Measurements from ENCODE around the gene KRR1. TPM values are rescaled to one million over a fixed set of nuclear protein-coding genes. Genes with fewer than 3 reads are reported as not detected.
"Not testable (repeated sequence)": the region's sequence is repeated elsewhere in the genome, so short reads cannot be mapped to it uniquely, and the experiment has no call there.

Gene KRR1
- total RNA-seq, 1 donor from 2014 or later = 39.4 TPM

DNA sequence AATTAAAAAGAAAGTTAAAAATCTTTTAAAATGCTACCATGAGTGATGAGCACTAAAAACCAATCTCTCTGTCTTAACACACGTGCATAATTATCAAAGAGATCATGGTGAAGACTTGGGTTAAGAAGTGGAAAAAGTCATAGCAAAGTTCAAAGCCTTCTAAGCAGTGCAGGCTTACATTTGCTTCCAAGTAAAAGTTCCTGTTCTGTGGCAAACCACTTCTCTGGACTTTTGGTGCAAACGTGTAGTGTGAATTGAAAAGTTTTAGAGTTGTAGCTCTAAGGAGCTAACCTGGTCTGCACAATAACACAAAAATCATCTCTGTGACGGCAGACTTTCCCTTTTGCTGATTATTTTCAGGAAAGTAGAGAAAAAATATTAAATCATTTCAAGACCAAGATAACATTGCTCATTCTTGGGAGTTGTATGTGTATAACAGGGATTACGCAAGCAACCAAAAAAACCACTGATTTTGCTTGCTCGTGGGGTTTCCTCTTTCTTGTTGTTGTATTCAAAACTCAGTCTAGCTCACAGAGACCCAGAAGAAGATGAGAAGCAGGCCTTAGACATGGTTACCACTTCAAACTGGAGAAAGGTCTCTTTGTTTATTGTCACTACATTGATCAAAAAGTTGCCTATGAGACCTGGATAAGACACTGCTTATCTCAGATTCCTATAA lies 33.2 kb downstream of the KRR1 start:
- no peak for DNase-seq (ENCODE audit: low read depth, low spot score)

DNA sequence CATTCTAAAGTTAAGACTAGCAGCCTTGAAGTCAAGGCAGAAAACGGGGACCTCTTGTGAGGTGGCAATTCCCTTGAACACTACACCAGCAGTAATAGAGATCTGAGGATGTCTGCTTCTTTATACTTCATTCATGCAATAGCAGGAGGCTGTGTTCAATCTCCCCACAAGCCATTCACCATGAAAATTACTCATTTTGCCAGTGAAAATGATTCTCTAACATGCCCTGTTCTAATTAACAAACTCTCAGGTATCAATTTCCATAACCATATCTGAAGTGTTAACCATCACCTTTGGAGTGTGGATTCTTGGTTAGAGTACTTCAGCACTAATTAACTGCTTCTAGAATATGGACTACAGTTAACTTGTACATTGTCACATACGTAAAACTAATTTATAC lies 34.3 kb downstream of the KRR1 start:
- no peak for DNase-seq (ENCODE audit: low read depth, low spot score)

DNA sequence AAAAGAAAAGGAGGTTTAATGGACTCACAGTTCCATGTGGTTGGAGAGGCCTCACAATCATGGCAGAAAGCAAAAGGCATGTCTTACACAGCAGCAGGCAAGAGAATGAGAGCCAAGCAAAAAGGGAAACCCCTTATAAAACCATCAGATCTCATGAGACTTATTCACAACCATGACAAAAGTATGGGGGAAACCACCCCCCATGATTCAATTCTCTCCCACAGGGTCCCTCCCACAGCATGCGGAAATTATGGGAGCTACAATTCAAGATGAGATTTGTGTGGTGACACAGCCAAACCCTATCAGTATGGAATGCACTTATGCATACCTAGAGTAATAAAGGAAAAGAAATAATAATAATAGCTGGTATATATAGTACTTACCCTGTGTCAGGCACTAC lies 35.3 kb downstream of the KRR1 start:
- no peak for DNase-seq (ENCODE audit: low read depth, low spot score)

DNA sequence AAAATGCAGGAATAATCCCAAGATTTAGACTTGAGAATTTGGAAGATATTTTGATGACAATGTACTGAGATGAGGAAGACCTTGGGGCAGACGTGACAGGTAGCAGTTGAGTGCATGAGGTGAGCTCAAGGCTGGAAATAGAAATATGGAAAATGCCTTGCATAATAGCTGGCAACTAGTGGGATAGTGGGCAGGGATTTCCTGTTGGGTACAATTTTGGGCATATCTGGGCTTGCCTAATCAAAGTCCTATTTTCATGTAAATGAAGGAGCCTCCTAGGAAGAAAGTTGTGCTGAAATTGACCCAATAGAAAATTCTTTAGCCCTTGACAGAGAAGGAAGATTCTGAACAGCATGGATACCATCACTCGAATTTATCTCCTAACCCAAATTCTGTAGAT lies 37.3 kb downstream of the KRR1 start:
- no peak for DNase-seq (ENCODE audit: low read depth, low spot score)

DNA sequence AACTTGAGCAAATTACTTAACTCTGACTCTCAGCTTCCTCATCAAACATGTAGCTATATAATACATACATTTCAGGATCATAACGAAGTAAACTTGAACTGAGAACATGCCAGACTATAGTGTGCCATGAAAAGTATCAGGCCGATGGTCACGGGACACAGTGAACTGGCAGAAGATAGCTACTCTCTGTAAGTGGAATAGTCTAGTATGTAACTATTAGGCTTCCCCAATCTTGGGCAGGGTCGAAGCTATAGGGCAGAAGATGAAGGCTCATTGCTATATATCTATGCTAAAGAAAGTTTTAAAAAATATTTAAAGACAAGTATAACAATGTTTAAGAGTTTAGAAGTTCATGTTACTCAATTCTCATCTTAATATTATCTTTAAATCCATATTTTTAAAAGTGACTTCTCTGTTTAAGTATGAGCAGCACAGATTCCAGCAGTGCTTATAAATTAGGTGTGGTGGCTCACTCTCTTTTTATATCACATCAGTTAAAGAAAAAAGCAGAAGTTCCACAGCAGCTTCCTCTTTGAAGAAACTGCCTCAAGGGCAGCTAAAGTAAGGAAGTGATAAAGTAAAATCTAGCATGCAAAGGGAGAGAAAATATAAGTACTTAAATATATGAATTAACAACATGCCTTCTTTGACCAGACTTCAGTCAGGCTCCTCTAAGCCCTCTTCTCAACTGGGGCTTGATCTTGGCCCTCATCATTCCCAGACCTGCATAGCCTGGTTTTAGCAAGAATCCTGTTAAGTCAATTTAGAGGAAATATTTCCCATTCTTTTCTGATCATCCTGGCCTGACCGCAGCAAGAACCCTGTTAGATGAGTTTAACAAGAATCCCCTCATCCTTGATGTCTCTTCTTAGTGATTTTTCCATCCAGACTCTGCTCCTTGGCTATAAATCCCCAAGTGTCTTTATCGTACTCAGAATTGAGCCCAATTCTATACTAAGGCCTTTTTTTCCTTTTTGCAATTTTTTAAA lies 39.2 kb downstream of the KRR1 start:
- DNase-seq (ENCODE audit: low read depth, low spot score) = no peak

DNA sequence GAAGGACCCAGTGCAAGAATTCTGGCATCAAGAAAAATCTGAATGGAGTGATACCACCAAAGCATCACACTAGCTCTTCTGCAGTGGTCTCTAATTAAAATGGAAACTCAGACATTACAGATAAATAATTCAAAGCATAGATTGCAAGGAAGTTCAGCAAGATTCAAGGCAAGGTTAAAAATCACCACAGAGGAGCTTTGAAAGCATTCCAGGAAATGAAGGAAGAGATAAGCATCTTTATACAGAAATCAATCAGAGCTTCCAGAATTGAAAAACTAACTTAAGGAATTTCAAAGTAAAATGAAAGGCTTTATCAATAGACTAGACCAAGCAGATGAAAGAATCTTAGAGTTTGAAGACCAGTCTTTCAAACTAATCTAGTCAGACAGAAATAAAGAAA lies 51.2 kb downstream of the KRR1 start:
- no peak for DNase-seq (ENCODE audit: low read depth, low spot score)

DNA sequence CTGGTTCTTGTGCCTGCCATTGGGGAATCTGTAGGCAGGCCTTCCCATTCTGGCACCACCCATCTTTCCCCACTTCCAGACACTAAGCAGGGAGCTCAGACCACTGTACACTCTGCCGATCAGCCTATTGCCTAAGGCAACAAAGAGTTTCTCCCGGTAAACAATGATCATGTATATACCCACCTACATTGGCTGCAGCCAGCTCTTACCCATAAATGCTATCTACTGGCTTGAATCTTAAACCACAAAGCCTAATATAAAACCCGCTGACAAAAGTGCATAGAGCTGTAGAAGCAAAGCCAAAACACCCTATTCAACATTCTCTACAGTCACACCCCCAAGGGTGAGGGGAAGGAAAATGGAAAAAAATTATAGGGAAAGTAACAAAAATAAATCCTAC lies 51.7 kb downstream of the KRR1 start:
- no peak for DNase-seq (ENCODE audit: low read depth, low spot score)

DNA sequence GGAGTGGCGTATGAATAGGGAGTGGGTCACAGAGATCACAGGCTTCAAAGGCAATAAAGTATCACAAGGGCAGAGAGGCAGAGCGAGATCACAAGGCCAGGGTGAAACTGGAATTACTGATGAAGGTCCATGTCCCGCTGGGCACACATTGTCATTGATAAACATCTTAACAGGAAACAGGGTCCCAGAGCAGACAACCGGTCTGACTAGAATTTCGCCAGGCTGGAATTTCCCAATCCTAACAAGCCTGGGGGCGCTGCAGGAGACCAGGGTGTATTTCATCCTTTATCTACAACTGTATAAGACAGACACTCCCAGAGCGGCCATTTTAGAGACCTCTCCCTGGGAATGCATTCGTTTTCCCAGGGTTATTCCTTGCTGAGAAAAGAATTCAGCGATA lies 53.5 kb downstream of the KRR1 start:
- DNase-seq (ENCODE audit: low read depth, low spot score) = not testable (repeated sequence)

DNA sequence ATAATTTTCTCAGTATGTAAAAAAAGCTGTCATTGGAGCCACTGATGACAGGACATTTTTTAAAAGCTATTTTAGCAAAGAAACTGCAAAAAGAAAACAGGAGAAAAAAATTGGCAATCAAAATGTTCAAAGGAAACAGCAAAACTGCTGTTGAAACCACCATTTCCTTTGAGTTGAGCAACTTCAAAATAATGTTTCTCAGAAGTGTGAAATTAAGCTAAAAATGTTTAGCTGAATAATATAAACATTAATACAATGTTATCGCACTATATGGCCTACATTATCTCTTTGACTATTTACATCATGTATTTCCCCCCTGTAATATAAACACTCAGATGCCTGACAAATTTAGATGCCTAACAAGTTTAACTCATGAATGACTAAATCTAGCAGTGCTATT lies 54.2 kb downstream of the KRR1 start:
- DNase-seq (ENCODE audit: low read depth, low spot score) = no peak

DNA sequence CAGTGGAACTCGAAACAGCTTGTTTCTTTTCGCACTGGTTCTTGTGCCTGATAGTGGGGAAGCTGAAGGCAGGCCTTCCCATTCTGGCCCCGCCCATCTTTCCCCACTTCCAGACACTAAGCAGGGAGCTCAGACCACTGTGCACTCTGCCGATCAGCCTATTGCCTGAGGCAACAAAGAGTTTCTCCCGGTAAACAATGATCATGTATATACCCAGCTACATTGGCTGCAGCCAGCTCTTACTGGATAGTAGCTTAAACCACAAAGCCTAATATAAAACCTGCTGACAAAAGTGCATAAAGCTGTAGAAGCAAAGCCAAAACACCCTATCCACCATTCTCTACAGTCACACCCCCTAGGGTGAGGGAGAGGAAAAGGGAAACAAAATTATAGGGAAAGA lies 55.6 kb downstream of the KRR1 start:
- no peak for DNase-seq (ENCODE audit: low read depth, low spot score)

DNA sequence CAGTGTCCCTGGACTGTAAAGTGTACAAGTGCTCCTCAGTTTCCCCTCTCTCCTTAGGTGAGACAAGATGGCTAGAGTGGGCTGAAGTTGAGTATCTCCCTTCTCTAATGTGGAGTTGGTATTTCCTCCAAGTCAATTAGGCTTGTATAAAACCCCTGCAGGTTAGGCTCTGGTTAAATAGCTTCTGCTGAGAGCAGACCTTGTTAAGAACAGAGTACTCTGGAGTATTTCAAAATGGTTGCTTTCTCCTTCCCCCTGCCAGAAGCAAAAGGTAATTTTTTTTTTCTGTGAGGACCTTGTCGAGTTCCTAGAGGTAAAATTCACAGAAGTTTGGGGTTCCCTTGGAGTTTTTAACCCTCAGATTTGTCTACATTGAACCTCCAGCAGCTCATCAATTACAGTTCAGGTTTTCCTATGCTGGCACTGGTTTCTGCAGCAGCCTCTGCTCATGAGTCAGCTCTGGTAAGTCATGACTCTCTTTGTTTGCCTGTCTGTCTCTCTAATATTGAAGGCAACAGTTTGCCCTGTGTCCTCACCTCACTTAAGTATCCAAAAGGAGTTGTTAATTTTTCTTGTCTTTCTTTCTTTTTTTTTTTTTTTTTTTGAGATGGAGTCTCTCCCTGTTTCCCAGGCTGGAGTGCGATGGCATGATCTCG lies 58.6 kb downstream of the KRR1 start:
- DNase-seq (ENCODE audit: low read depth, low spot score) = no peak

DNA sequence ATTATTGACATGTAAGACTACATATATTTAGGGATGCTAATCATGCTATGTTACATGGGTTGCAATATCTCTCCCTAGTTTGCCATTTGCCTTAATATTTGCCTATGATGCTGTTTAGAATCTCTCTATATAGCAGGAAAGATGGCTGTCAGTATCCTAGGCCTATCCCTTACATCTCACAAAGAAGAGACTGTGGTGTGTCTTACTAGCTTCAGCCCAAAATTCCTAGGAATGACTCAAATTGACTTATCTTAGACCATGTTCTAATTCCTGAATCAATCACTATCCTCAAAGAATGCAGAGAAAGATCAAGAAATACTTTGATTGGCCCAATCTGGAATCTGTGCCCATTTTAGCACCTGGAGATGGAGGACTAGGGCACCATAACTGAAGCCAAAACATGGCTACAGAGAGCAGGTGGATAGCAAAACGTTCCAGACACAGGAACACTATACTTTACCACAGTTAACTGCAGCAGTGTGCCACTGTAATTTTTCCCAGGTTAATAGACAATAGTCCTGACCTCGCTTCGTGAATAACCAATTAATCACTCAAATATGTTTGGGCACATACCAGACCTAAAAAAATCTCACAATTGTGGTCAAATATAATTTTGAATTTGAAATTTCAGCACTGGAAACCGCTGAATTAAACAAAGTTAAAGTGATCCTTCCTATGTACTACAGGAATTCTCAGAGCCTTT lies 63.6 kb downstream of the KRR1 start:
- DNase-seq (ENCODE audit: low read depth, low spot score) = no peak

DNA sequence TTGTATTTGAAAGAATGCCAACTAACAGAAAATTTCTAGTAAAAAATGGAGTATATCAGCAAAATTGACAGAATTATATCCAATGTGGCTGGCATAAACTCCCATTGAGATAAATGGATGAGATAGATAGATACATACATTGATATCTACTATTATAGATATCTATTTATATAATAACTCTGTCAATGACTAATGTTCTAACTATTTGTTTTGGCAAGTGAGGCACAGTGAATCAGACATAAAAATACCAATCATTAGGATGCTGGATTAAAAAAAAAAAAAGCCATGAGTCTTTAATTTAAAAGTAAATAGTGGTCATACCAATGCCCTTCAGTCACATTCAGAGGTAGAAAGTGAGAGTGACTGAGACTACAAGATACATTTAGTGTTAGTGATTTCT lies 64.6 kb downstream of the KRR1 start:
- DNase-seq (ENCODE audit: low read depth, low spot score) = no peak

DNA sequence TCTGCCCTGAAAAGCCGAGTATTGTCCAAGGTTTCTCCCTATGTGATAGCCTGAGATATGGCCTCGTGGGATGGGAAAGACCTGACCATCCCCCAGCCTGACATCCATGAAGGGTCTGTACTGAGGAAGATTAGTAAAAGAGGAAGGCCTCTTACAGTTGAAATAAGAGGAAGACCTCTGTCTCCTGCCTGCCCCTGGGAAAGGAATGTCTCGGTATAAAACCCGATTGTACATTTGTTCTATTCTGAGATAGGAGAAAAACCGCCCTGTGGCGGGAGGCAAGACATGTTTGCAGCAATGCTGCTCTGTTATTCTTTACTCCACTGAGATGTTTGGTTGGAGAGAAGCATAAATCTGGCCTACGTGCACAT lies 66.3 kb downstream of the KRR1 start:
- DNase-seq (ENCODE audit: low read depth, low spot score) = not testable (repeated sequence)

DNA sequence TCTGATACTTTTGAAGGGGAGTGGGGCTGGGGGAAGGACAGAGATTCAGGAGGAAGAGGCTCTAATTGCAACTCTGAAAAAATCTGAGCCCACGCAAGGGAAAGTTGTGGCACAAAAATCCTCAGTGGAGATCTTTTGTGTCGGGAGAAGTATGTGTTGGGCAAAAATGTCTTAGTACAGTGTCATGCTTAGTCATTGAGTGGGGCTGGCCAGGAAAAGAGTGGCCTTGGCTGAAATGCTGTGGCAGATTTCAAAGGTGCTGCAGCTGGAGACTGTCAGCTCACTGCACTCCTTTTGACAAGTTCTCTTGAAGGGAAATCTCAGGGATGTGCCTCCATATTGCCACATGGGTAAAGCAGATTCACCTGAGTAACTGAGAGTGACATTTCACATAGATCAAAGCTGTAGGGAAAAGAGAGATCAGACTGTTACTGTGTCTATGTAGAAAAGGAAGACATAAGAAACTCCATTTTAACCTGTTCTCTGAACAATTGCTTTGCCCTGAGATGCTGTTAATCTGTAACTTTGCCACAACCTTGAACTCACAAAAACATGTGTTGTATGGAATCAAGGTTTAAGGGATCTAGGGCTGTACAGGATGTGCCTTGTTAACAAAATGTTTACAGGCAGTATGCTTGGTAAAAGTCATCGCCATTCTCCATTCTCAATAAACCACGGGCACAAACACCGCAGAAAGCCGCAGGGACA lies 66.8 kb downstream of the KRR1 start:
- no peak for DNase-seq (ENCODE audit: low read depth, low spot score)

DNA sequence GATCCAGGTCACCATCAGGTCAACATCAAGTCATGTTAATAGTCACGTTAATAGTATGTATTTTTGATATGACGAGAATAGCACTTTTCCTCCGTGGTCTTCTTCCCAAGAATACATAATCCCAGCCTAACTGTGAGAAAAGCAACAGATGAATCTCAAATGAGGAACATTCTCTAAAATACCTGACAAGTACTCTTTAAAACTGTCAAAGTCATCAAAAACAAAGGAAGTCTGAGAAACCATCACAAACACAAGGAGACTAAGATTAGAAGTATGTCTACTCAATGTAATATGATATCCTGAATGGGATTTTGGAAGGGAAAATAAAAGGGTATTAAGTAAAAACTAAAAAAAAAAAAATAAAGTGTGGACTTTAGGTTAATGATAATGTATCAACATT lies 67.7 kb downstream of the KRR1 start:
- DNase-seq (ENCODE audit: low read depth, low spot score) = no peak

DNA sequence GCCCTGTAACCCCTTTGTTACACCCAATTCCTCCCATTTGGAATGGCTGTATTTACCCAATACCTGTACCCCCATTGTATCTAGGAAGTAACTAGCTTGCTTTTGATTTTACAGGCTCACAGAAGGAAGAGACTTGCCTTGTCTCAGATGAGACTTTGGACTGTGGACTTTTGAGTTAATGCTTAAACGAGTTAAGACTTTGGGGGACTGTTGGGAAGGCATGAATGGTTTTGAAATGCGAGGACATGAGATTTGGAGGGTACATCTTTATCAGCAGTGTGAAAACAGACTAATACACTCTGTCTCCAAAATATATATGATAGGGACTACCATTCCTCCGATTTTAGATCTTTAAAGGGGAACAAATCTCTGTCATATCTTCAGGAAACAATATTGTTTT lies 69.0 kb downstream of the KRR1 start:
- not testable (repeated sequence) for DNase-seq (ENCODE audit: low read depth, low spot score)

DNA sequence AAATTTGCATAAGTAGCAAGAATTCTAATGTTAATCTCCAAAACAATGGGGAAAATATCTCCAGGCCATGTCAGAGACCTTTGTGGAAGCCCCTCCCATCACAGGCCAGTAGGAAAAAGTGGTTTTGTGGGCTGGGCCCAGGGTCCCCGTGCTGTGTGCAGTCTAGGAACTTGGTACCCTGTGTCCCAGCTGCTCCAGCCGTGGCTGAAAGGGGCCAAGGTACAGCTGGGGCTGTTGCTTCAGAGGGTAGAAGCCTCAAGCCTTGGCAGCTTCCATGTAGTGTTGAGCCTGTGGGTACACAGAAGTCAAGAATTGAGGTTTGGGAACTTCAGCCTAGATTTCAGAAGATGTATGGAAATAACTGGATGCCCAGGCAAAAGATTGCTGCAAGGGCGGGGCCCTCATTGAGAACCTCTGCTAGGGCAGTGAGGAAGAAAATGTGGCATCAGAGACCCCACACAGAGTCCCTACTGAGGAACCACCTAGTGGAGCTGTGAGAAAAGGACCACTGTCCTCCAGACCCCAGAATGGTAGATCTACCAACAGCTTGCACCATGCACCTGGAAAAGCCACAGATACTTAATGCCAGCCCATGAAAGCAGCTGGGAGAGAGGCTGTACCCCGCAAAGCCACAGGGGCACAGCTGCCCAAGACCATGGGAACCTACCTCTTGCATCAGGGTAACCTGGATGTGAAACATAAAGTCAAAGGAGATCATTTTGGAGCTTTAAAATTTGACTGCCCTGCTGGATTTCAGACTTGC lies 69.5 kb downstream of the KRR1 start:
- not testable (repeated sequence) for DNase-seq (ENCODE audit: low read depth, low spot score)
